ENCODE measurements around the gene AGBL1.

The AGBL1 gene

GRCh38 chr15:86872782-86873181 is 793.1 kb downstream of the AGBL1 start:
- Histone ChIP-seq H3K36me3 (ENCODE audit: insufficient read depth, low read length) (no peaks in the 10 kb centered on the region), H4K20me1 (ENCODE audit: insufficient read depth, low read length) (no peaks in the 10 kb centered on the region), H3K4me1 (ENCODE audit: insufficient read depth, low read length) (no peaks in the 10 kb centered on the region), H3K9ac (ENCODE audit: low read depth, low read length) (no peak overlapping the region), H3K4me2 (ENCODE audit: insufficient read depth, low read length) (no peak overlapping the region), H3K79me2 (ENCODE audit: insufficient read depth, low read length) (no peaks in the 10 kb centered on the region), H3K27me3 (ENCODE audit: insufficient read depth, low read length, poor library complexity) (no peaks in the 10 kb centered on the region), H3K4me3 (ENCODE audit: low read depth in 1 of 2, low read length in 2 of 2) (no peak overlapping the region), H3K9me3 (ENCODE audit: insufficient read depth, low read length, severe bottlenecking) (no peaks in the 10 kb centered on the region), H3K27ac (ENCODE audit: low read length) (no peak overlapping the region), H2AFZ (ENCODE audit: low read depth, low read length) (no peak overlapping the region)
- ATAC-seq (ENCODE audit: insufficient read depth, low read depth) (no peak), DNase-seq (no peak)
- TF ChIP-seq CTCF (IDR thresholded peaks at IDR 0.05; ENCODE audit: borderline replicate concordance, extremely low read depth, low read length, poor library complexity, severe bottlenecking) = no peak
- TF ChIP-seq EZH2 (IDR thresholded peaks at IDR 0.05; ENCODE audit: borderline replicate concordance, low read depth, low read length, severe bottlenecking) = no peak

- H3K79me2 ChIP-seq (ENCODE audit: insufficient read depth, low read length) = no peaks in the 10 kb centered on the region
- TF ChIP-seq CTCF (IDR thresholded peaks at IDR 0.05; ENCODE audit: borderline replicate concordance, extremely low read depth, low read length, poor library complexity, severe bottlenecking) (no peak), EZH2 (IDR thresholded peaks at IDR 0.05; ENCODE audit: borderline replicate concordance, low read depth, low read length, severe bottlenecking) (no peak)
- H3K4me2 ChIP-seq (ENCODE audit: insufficient read depth, low read length) = no peak overlapping the region
- no peak for ATAC-seq (ENCODE audit: insufficient read depth, low read depth)
- no peaks in the 10 kb centered on the region for H4K20me1 ChIP-seq (ENCODE audit: insufficient read depth, low read length)
- no peak overlapping the region for H3K27ac ChIP-seq (ENCODE audit: low read length)
- no peak for DNase-seq
- no peaks in the 10 kb centered on the region for H3K9me3 ChIP-seq (ENCODE audit: insufficient read depth, low read length, severe bottlenecking)
- H3K4me1 ChIP-seq (ENCODE audit: insufficient read depth, low read length) = no peaks in the 10 kb centered on the region
- no peaks in the 10 kb centered on the region for H3K36me3 ChIP-seq (ENCODE audit: insufficient read depth, low read length)
- H2AFZ ChIP-seq (ENCODE audit: low read depth, low read length) = no peak overlapping the region
- H3K9ac ChIP-seq (ENCODE audit: low read depth, low read length) = no peak overlapping the region
- no peak overlapping the region for H3K4me3 ChIP-seq (ENCODE audit: low read depth in 1 of 2, low read length in 2 of 2)
- no peaks in the 10 kb centered on the region for H3K27me3 ChIP-seq (ENCODE audit: insufficient read depth, low read length, poor library complexity)
These were observed 795.4 kb downstream of the AGBL1 start for GRCh38 chr15:86875067-86875466.

- H4K20me1 ChIP-seq (ENCODE audit: insufficient read depth, low read length) = no peaks in the 10 kb centered on the region
- no peaks in the 10 kb centered on the region for H3K9me3 ChIP-seq (ENCODE audit: insufficient read depth, low read length, severe bottlenecking)
- no peaks in the 10 kb centered on the region for H3K27me3 ChIP-seq (ENCODE audit: insufficient read depth, low read length, poor library complexity)
- TF ChIP-seq EZH2 (IDR thresholded peaks at IDR 0.05; ENCODE audit: borderline replicate concordance, low read depth, low read length, severe bottlenecking) (no peak), CTCF (IDR thresholded peaks at IDR 0.05; ENCODE audit: borderline replicate concordance, extremely low read depth, low read length, poor library complexity, severe bottlenecking) (no peak)
- H2AFZ ChIP-seq (ENCODE audit: low read depth, low read length) = no peak overlapping the region
- no peaks in the 10 kb centered on the region for H3K79me2 ChIP-seq (ENCODE audit: insufficient read depth, low read length)
- no peak for ATAC-seq (ENCODE audit: insufficient read depth, low read depth)
- no peak for DNase-seq
- no peaks in the 10 kb centered on the region for H3K36me3 ChIP-seq (ENCODE audit: insufficient read depth, low read length)
- no peak overlapping the region for H3K9ac ChIP-seq (ENCODE audit: low read depth, low read length)
- H3K27ac ChIP-seq (ENCODE audit: low read length) = no peak overlapping the region
- H3K4me3 ChIP-seq (ENCODE audit: low read depth in 1 of 2, low read length in 2 of 2) = no peak overlapping the region
- no peaks in the 10 kb centered on the region for H3K4me1 ChIP-seq (ENCODE audit: insufficient read depth, low read length)
- H3K4me2 ChIP-seq (ENCODE audit: insufficient read depth, low read length) = no peak overlapping the region
These were observed 796.8 kb downstream of the AGBL1 start for GRCh38 chr15:86876387-86876944.

Measured in DND-41 (cell line).